ENCODE results near the gene ENTPD8.
"Not testable (repeated sequence)": the region's sequence is repeated elsewhere in the genome, so short reads cannot be mapped to it uniquely, and the experiment has no call there.

Gene ENTPD8

GRCh38 chr9:137459601-137460362 is 18.6 kb upstream of the ENTPD8 start:
- no peak for DNase-seq (ENCODE audit: low read depth in 2 of 2, low spot score in 1 of 2)

DNA sequence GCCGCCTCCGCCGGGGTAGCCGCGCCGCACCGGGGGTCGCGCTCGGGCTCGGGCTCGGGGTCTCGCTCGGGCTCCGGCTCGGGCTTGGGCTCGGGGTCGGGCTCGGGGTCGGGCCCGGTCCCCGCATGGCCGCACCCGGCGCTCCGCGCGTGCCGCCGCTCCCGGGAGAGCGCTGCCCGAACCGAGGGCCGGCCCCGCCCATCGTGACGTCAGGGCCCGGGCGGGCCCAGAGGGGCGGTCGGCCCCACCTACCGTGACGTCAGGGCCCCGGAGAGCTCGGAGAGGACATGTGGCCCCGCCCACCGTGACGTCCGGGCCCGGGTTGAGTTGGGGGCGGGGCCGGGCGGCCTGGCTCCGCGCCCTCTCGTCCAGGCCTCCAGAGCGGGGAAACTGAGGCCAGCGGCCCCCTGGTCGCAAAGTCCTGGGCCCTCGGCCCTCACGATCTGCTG is 18.0 kb upstream of the ENTPD8 start, which contains the start of gene NSMF:
TSS of gene NSMF (minus strand) at position 183 of the 449 bp plus-strand sequence. CDS start 232 bp downstream, outside the sequence.
- peak; percentile 84 to 86 for DNase-seq (ENCODE audit: low read depth in 2 of 2, low spot score in 1 of 2)

DNA sequence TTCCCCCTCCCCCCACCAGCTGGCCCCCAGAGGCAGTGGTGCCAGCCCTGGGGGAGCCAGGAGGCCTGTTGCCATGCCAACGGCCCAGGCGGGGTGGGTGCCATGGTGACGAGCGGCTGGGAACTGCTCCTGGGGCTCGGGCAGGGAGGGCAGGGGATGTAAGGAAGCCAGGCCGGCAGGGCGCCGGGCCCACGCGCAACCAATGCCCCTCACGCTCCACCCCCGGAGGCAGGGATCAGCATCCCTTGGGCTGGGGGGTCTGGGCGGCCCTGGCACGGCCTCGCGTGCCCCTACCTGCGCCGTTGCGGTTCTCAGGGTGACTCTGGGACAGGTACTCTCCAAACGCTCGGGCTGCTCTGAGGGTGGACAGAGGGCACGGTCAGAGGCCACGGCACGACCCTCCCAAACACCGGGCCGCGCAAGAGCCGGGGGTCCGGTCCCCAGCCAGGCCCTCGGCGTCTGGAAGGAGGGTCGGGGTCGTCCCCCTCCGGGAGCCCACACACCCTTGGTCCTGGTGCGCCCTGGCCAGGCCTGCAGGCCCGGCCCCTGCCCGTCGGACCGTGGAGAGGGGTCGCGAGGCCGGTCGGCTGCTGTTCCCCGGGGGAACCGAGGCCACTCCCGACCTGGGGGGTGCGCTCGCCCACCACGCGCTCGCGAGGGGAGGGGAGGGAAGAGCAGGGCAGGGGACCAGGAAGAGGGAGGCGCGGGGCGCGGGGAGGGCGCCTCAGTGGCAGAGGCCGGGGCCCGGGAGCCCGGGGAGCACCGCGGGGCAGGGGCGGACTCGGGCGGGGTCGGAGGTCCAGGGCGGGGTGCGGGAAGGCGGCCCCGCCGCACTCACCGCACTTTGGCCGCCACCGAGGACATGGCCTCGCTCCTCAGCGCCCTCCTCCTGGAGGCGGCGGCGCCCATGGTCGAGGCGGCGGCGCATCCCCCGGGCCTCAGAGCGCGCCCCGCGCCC is 17.3 kb upstream of the ENTPD8 start:
- no peak for DNase-seq (ENCODE audit: low read depth in 2 of 2, low spot score in 1 of 2)

GRCh38 chr9:137457406-137458193 is 16.4 kb upstream of the ENTPD8 start:
- no peak for DNase-seq (ENCODE audit: low read depth in 2 of 2, low spot score in 1 of 2)

DNA sequence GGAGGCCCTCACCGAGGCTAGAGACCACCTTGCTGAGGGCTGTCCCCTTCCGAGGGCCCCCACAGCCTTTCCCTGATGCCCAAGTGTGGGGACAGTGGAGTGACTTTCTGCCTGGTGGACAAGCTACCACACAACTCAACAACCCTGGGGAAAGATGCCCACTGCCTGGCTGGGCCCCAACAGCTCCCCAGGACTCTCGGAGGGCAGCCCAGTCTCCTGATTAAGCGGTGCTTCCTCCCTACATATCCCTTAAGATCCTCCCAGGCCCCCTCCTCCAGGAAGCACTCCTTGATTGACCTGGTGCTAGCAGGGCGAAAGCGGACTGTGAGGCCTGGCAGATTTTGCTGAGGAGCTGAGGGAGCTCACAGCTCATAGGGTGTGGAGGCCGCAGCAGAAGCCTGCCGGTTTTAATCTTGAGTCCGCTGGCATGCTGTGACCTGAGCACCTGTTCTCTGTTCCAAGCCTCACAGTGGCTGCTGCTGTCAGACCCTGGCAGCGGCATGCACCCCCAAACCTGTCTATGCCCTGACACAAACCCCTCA is 15.8 kb upstream of the ENTPD8 start:
- no peak for DNase-seq (ENCODE audit: low read depth in 2 of 2, low spot score in 1 of 2)

- DNase-seq (ENCODE audit: low read depth in 2 of 2, low spot score in 1 of 2): no peak
These were observed 15.1 kb upstream of the ENTPD8 start for GRCh38 chr9:137456061-137456863.

- DNase-seq (ENCODE audit: low read depth in 2 of 2, low spot score in 1 of 2): no peak
These were observed 14.3 kb upstream of the ENTPD8 start for GRCh38 chr9:137455359-137455991.

- DNase-seq (ENCODE audit: low read depth in 2 of 2, low spot score in 1 of 2): no peak
These were observed 13.6 kb upstream of the ENTPD8 start for GRCh38 chr9:137454597-137455358.

GRCh38 chr9:137454145-137454596 is 13.0 kb upstream of the ENTPD8 start:
- DNase-seq (ENCODE audit: low read depth in 2 of 2, low spot score in 1 of 2): no peak

DNA sequence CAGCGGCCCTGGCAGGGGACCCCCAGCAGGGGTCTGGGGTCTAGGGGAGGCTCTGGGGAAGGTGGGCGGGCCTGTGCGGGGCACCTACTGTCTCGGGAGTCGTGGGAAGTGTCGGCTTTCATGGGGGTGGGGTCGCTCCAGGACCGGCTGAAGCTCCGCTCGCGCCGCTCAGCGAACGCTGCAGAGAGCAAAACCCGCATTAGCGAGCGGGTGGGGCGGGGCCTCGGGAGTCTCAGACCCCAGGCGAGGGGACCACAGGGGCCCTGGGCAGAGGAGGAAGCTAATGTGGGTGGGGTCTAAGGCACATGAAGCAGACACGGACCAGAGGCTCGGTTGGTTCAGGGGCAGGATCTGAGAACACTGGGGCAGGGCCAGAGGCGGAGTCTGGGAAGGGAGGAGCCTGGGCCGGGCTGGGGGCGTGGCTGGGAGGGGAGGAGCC is 12.5 kb upstream of the ENTPD8 start:
- peak in 1 of 2 donors; percentile 32 for DNase-seq (ENCODE audit: low read depth in 2 of 2, low spot score in 1 of 2)

- DNase-seq (ENCODE audit: low read depth in 2 of 2, low spot score in 1 of 2): no peak
These were observed 11.8 kb upstream of the ENTPD8 start for GRCh38 chr9:137452761-137453642.

- no peak for DNase-seq (ENCODE audit: low read depth in 2 of 2, low spot score in 1 of 2)
These were observed 11.0 kb upstream of the ENTPD8 start for GRCh38 chr9:137452006-137452760.

DNA sequence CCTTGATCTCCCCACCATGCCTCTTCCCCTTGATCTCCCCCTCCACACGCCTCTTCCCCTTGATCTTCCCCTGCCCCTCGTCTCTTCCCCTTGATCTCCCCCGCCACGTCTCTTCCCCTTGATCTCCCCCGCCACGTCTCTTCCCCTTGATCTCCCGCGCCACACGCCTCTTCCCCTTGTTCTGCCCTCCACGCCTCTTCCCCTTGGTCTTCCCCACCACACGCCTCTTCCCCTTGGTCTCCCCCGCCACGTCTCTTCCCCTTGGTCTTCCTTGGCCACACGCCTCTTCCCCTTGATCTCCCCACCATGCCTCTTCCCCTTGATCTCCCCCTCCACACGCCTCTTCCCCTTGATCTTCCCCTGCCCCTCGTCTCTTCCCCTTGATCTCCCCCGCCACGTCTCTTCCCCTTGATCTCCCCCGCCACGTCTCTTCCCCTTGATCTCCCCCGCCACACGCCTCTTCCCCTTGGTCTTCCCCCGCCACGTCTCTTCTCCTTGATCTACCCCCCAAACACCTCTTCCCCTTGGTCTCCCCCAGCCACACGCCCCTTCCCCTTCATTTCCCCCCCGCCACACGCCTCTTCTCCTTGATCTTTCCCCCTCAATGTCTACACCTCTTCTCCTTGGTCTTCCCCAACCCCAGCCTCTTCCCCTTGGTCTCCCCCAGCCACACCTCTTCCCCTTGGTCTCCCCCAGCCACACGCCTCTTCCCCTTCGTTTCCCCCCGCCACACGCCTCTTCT is 10.3 kb upstream of the ENTPD8 start:
- not testable (repeated sequence) for DNase-seq (ENCODE audit: low read depth in 2 of 2, low spot score in 1 of 2)

- peak in 1 of 2 donors; percentile 31 for DNase-seq (ENCODE audit: low read depth in 2 of 2, low spot score in 1 of 2)
These were observed 9.5 kb upstream of the ENTPD8 start for GRCh38 chr9:137450539-137451222.

DNA sequence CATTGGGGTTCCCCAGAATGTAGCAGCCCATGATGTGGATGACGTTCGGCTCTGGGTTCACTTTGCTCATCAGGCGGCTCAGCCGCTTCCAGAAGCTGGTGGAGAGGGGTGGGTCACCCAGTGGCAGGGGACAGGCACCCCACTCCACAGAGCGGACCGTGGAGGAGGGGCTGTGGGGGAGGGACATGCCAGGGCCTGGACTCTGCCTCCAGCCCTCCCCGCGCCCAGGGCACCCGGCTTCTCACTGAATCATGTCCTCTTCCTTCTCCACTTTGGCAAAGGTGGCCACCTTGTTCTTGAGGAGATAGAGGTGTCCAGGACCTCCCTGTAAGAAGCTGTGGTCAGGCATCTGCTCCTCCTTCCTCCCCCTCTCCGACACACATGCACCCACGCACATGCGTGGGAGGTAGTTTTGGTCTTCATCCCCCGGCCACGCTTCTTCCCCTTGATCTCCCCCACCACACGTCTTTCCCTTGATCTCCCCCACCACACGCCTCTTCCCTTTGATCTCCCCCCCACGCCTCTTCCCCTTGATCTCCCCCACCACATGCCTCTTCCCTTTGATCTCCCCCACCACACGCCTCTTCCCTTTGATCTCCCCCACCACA is 8.9 kb upstream of the ENTPD8 start:
- peak; percentile 42 to 46 for DNase-seq (ENCODE audit: low read depth in 2 of 2, low spot score in 1 of 2)
